OCI-LY7 (cell line): ENCODE results near the gene ADD3. TPM values are rescaled to one million over a fixed set of nuclear protein-coding genes. Genes with fewer than 3 reads are reported as not detected.

ENCODE experiments used
- BruUV-seq: library from RNA; stranded (reverse); fragments of 400-500 nt; replicated peaks from 2 replicates; lab custom pipeline; 2021; lab: Mats Ljungman, UMichigan
- CTCF ChIA-PET: fragments of 300-600 bp; sonication (Branson Sonifier 250); formaldehyde crosslinking; loops from one replicate; lab custom pipeline; 2022; ENCODE audit warnings: antibody characterized with exemption; ENCODE audit not compliant: unreplicated experiment; lab: Charles Lee
- POLR2A ChIA-PET: fragments of 300-600 bp; sonication (Branson Sonifier 250); formaldehyde crosslinking; loops from one replicate; lab custom pipeline; 2022; ENCODE audit warnings: antibody characterized with exemption; lab: Charles Lee
- DNase-seq: peaks from one replicate; pipeline ENCODE4 v3.0.0-alpha.2; 2015; ENCODE audit warnings: low spot score
- H2AFZ ChIP-seq: fragments of 200-600 bp; sonication (generic), shearing (Covaris generic); 2 replicates; pipeline ENCODE4 v1.6.1; 2014; ENCODE audit warnings: mild to moderate bottlenecking, antibody characterized with exemption, low read length, moderate library complexity
- H3K27ac ChIP-seq: fragments of 200-600 bp; sonication (generic); 2 replicates; pipeline ENCODE4 v1.5.1; 2014; ENCODE audit warnings: mixed run types, low read depth, mild to moderate bottlenecking, moderate library complexity, low read length, inconsistent platforms; ENCODE audit not compliant: poor library complexity, severe bottlenecking
- H3K36me3 ChIP-seq: fragments of 200-600 bp; sonication (generic); 2 replicates; pipeline ENCODE4 v1.6.1; 2014; ENCODE audit warnings: mild to moderate bottlenecking, antibody characterized with exemption, low read length, moderate library complexity, mixed read lengths; ENCODE audit not compliant: insufficient read depth
- H3K4me1 ChIP-seq: fragments of 200-600 bp; sonication (generic); 2 replicates; pipeline ENCODE4 v1.5.1; 2014; ENCODE audit warnings: mild to moderate bottlenecking, low read length; ENCODE audit not compliant: insufficient read depth, poor library complexity, severe bottlenecking
- H3K4me2 ChIP-seq: fragments of 200-600 bp; sonication (generic); 2 replicates; pipeline ENCODE4 v1.6.1; 2014; ENCODE audit warnings: mild to moderate bottlenecking, low read length
- H3K4me3 ChIP-seq: fragments of 200-600 bp; sonication (generic); 2 replicates; pipeline ENCODE4 v1.5.1; 2014; ENCODE audit warnings: mild to moderate bottlenecking, low read depth, low read length; ENCODE audit not compliant: poor library complexity, severe bottlenecking
- H3K79me2 ChIP-seq: fragments of 200-600 bp; sonication (generic); 2 replicates; pipeline ENCODE4 v1.6.1; 2016; ENCODE audit warnings: low read depth, mild to moderate bottlenecking, low read length, moderate library complexity, mixed read lengths; ENCODE audit not compliant: insufficient read depth
- H3K9me2 ChIP-seq: fragments of 200-600 bp; sonication (generic); 2 replicates; pipeline ENCODE4 v1.6.1; 2016; ENCODE audit warnings: mild to moderate bottlenecking, low read length, mixed read lengths; ENCODE audit not compliant: insufficient read depth
- H3K9me3 ChIP-seq: fragments of 200-600 bp; sonication (generic); 2 replicates; pipeline ENCODE4 v1.6.1; 2014; ENCODE audit warnings: mild to moderate bottlenecking, mixed run types, low read length, mixed read lengths
- H4K20me1 ChIP-seq: fragments of 200-600 bp; sonication (generic); 2 replicates; pipeline ENCODE4 v1.6.1; 2014; ENCODE audit warnings: mild to moderate bottlenecking, antibody characterized with exemption, low read length, moderate library complexity, mixed read lengths; ENCODE audit not compliant: insufficient read depth
- CTCF ChIP-seq: fragments of 200-600 bp; sonication (generic); conservative IDR thresholded peaks from 2 replicates; pipeline ENCODE4 v1.5.1; 2014; ENCODE audit warnings: mild to moderate bottlenecking, antibody characterized with exemption, low read length, moderate library complexity, mixed read lengths
- EZH2phosphoT487 ChIP-seq: fragments of 200-600 bp; sonication (generic); IDR thresholded peaks from 2 replicates; pipeline ENCODE4 v1.6.1; 2018; ENCODE audit warnings: low read depth, borderline replicate concordance, mild to moderate bottlenecking, mixed run types, antibody characterized with exemption, low read length, moderate library complexity, mixed read lengths
- intact Hi-C: fragments of 100-400 bp; cut with micrococcal nuclease; formaldehyde crosslinking; loops from one replicate; pipeline ENCODE4 v1.10.0; 2022; ENCODE audit not compliant: unreplicated experiment
- total RNA-seq, 2 experiments: library from RNA; depleted of rRNA in 1 of 2; stranded (reverse); fragments of >200 nt in 1 of 2; shearing (Covaris generic) in 1 of 2; gene quantifications; 2 replicates each; pipeline ENCODE4 v1.2.3, GENCODE V29; 2014 to 2022

Gene ADD3
- total RNA-seq, 2 experiments from 2014 or later = 75.8 to 89.7 TPM

GRCh38 chr10:110006358-110007160 lies 1.2 kb upstream of the ADD3 start:
- ChIA-PET POLR2A (interaction anchor here (0.9 to 3.1 kb wide), 8 partner anchors 7 to 94 kb away, joined by 3 to 19 read pairs (median 4); no protein-coding TSS in a partner anchor), CTCF (no interaction called here)
- H3K36me3 ChIP-seq = no peaks in the 10 kb centered on the region
- intact Hi-C loops = loop anchor here (2.0 kb wide), 1 partner anchor 204 kb away; no protein-coding TSS in a partner anchor
- H3K4me2 ChIP-seq = peak overlapping the region; percentile 92
- H3K4me3 ChIP-seq = peak overlapping the region; percentile 96
- no peaks in the 10 kb centered on the region for H3K9me3 ChIP-seq
- peak overlapping the region; percentile 92; the same call in 1 of the 2 replicates for H2AFZ ChIP-seq
- peaks cover 21% of the 10 kb centered on the region; the same call in 1 of the 2 replicates for H4K20me1 ChIP-seq
- H3K4me1 ChIP-seq = peaks cover 57% of the 10 kb centered on the region
- peaks cover 31% of the 10 kb centered on the region for H3K79me2 ChIP-seq
- no peaks in the 10 kb centered on the region for H3K9me2 ChIP-seq
- TSS peak; percentile 47 for BruUV-seq
- no peak overlapping the region for H3K27ac ChIP-seq
- TF ChIP-seq CTCF (no peak), EZH2phosphoT487 (no peak)
- peak; percentile 16 for DNase-seq

GRCh38 chr10:110007161-110007700 lies 553 bp upstream of the ADD3 start:
- H3K36me3 ChIP-seq = no peaks in the 10 kb centered on the region
- peaks cover 37% of the 10 kb centered on the region for H3K79me2 ChIP-seq
- H3K4me2 ChIP-seq = peak overlapping the region; percentile 92
- peaks cover 21% of the 10 kb centered on the region; the same call in 1 of the 2 replicates for H4K20me1 ChIP-seq
- intact Hi-C loops = loop anchor here (2.0 kb wide), 1 partner anchor 204 kb away; no protein-coding TSS in a partner anchor
- ChIA-PET CTCF (interaction anchor here (0.6 to 0.8 kb wide), 2 partner anchors 8 to 297 kb away, joined by 5 to 6 read pairs; no protein-coding TSS in a partner anchor), POLR2A (interaction anchor here (0.6 to 3.1 kb wide), 14 partner anchors 8 to 144 kb away, joined by 3 to 19 read pairs (median 4); no protein-coding TSS in a partner anchor)
- peak overlapping the region; percentile 40 for H3K27ac ChIP-seq
- H3K9me2 ChIP-seq = no peaks in the 10 kb centered on the region
- H3K9me3 ChIP-seq = no peaks in the 10 kb centered on the region
- no peak for TF ChIP-seq CTCF
- TF ChIP-seq EZH2phosphoT487 = no peak
- no TSS peak for BruUV-seq
- H3K4me3 ChIP-seq = peak overlapping the region; percentile 96
- H3K4me1 ChIP-seq = peaks cover 63% of the 10 kb centered on the region
- DNase-seq = no peak
- H2AFZ ChIP-seq = peak overlapping the region; percentile 92
